Measurements from ENCODE around the gene TMEM131.

The TMEM131 gene

DNA sequence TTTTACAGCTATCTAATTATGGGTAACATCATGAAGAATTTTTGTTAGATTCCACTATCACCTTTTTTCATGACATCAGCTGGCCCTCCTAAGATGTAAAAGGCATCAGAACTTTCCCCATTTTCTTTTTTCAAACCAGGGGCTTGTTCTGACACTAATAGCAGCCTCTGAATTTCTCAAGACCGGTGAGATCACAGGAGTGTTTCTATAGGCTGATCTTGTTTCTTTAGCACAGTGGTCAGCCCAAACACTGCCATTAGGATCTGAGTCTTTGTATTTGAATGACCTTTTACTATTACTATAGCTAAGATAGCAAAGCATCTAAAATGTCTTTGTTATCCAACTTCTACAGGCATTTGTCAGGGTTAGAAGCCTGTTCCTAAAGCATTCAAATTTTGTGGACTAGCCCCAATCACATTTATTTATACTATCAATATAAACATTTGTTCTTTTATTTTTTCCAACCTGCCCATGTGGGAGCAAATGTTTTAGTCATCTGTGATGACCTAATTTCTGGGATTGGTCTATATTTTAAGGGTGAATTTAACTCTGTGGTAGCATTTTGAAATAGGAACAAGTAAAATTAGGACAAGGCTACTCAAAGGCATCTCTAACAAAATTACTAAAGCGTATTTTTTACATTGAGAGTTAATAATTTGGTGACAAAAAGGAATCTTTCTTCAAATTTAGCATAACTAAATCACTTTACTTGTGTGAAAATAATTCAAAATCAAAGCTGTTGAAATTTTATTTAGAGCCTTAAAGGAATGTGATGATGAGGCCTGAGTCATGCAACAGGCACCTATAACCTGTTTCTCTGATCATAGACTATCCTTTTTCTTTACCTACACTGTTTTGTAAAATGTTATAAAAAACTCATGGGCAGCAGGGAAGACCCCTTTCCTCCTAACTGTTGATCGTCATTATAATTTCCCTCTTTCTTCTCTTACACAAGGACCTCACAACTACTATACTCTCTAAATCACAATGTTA lies 243.1 kb downstream of the TMEM131 start:
- no peak for DNase-seq

DNA sequence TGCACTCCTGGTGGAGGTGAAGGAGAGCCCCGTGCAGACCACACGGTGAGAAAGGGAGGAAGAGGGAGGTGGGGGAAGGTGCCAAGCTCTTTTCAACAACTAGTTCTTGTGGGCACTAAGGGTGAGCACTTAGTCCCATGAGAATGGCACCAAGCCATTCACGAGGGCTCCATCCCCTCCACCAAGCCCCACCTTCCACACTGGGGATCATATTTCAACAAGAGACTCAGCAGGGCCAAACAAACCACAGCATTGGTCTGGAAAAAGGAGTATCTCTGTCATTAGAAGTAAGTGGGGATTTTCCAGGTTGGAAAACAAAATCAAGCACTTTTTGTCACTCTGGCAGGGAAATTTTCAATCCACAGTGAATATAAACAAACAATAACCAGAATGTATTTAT lies 244.0 kb downstream of the TMEM131 start:
- no peak for DNase-seq

DNA sequence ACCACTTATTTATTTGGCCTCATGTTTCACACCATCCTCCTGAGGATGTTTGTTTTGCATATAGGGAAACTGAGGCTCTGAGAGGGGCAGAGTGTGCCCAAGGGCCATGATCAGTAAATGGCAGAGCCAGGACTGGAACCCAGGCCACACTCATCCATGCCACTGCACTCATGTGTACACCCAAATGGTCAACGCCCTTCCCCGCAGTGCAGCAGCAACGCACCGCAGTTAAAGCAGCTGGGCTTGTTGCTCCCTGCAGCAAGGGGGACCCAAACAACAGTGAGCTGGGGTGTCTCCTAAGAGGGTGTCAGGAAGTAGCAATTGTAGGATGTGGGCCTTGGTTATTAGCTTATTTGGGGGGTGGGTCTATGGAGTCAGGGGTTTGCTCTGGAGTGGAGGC lies 245.7 kb downstream of the TMEM131 start:
- DNase-seq = no peak

DNA sequence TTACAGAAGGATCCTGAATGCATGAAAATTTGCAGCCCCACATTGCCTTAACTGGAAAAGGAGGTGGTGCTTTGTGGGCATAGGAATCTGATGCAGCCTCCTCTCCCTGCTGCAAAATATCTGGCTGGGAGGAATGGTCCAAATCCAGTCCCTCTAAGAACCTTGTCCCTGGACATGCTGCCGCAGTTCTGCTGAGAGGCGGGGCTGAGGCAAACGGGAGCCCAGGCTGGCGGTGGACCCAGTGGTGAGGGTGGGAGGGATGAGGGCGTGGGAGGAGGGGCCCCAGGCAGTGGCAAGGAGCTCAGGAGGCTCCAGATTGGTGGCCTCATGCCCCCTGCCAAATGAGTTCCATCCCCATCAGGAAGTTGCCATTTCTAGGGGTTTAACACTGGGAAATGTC lies 246.2 kb downstream of the TMEM131 start:
- no peak for DNase-seq

DNA sequence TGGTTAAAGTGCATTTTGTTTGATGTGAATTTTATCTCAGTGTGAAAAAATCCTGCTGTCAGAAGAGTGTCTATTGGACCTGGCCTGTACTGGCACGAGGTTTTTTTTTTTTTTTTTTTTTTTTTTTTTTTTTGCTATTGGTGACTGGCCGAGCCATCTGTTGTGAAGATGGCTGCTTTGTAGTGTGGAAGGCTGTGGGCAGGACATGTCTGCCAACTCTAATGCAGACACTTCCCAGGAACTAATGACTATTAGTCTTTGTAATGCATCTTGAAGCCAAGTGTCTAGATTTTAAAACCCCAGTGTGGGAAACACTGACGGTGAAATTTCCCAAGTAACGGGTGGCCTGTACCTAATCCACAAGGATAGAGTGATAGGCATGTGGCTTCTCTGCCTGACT lies 248.0 kb downstream of the TMEM131 start:
- no peak for DNase-seq

DNA sequence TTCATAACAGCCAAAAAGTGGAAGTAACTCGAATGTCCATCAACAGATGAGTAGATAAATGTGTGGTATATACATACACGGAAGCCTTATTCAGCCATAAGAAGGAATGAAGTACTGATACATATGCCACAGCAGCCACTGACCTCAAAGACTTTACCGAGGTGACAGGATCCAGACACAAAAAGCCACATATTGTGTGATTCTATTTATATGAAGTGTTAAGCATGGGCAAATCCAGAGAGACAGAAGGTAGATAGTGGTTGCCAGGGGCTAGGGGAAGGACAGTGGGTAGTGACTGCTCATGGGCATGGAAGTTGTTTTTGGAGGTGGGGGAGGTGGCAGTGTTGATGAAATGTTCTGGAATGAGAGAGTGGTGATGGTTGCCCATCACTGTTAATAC lies 248.5 kb downstream of the TMEM131 start:
- DNase-seq = no peak

DNA sequence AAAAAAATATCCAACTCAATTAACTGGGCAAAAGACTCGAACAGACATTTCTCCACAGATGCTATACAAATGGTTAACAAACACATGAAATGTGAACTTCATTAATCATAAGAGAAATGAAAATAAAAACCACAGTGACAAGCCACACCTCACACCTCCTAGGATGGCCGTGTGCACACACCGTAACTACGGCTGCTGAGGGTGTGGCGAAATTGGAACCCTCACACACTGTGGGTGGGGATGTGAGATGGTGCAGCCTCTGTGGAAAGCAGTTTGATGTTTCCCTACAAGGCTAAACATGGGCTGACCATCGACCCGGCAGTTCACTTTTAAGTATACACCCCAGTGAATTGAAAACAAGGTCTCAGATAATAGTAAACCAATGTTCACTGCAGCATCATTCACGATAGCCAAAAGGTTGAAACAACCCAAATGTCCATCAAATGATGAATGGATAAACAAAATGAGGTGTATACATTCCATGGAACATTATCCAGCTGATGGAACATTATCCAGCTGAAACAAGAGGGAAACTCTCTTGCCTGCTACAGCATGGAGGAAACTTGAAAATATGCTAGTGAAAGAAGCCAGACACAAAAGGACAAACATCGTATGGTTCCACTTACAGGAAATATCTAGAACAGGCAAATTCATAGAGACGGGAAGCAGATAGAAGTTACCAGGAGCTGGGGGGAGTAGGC lies 250.1 kb downstream of the TMEM131 start:
- DNase-seq = peak; percentile 63

DNA sequence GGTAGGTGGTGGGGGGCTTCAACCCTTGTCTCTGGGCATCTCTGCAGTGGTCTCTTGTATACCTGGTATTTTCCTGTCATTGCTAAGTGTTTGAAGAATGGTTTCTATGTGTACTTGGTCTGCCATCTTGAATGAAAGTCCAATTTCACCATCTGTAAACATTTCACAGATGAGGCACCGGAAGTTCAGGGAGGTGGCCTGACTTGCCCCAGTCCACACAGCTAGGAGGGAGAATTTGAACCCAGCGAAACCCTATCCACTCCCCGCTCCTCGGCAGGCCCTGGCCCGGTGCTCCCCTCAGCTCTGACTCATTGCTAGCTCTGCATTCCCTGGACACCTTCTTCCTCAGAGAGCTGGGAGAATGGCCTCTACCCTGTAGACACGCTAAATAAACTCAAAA lies 251.8 kb downstream of the TMEM131 start:
- no peak for DNase-seq

DNA sequence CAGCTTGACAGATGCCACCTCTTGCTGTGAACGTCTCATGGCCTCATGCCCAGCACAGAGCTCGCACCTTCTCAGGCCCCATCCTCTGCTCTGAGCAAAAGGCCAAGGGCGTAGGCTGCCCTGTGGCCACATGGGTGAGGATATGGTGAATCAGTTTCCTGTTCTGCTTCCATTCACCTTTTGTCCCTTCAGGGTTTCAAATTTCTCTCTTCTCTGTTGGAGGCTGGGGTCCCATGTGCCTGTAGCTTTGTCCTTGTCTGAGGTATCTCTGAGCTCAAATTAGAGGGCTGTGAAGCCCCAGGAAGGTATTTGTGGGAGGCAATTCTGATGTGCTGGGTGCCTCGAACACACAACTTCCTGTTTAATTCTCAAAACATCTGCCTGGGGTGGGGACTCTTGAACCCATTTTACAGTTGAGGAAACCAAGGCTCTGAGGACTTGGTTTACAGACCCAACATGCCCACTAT lies 253.3 kb downstream of the TMEM131 start:
- DNase-seq = peak; percentile 16

DNA sequence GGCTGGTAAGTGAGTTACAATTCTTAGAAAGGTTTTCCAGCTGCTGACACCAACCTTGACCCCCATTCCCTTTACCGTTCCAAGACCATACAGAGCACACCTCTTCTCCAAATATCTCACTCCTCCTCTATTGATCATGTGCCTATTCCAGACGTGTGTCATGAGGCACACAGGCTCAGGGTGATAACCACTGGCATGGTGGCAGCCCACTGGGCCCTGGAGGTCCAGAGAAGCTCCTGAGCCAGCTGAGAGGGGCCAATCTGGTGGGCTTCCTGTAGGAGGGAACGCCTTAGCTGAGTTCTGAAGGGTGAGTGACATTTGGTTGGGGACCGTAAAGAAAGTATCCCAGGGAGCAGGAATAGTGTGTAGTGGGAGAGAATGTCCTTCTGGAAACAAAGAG lies 254.1 kb downstream of the TMEM131 start:
- DNase-seq = no peak

DNA sequence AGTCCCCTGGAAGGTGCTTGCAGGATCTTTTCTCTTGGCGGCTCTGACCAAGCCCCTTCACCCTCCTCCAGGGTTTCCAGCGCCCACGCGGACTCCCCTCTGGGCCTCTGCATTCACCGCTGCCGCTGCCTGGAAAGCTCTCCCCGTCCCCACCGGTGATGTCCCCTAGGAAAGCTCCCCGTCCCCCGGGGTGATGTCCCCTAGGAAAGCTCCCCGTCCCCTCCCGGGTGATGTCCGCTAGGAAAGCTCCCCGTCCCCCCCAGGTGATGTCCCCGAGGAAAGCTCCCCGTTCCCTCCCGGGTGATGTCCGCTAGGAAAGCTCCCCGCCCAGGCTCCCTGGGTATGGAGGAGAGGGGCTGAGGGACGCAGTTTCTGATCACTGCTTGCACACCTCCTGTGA lies 254.5 kb downstream of the TMEM131 start:
- DNase-seq = no peak

DNA sequence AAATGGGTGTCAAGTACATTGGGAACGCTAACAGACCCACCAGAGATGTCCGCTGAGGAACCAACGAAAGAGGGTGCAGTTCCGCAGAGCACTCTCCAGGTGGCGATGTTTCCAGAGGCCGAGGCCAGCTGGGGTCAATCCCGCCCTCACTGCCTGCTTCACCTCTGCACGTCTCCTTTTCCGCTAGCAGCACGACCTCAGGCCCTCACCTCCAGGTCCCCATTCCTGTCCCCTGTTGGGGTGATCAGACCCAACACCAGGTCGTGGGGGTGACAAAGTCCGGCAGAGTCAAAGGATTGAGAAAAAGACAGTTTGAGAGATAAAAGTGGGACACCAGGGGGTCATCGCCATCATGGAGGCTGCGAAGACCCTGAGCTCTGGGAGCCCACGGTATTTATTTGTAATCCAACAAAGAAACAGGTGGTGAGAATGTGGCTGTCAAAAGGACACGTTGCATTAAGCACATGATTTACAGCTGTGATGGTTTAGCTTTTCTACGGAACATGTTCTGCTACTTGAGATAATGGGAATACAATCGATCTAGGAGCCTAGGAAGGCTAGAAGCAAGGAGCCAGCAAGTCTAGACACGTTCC lies 255.1 kb downstream of the TMEM131 start:
- peak; percentile 12 for DNase-seq

DNA sequence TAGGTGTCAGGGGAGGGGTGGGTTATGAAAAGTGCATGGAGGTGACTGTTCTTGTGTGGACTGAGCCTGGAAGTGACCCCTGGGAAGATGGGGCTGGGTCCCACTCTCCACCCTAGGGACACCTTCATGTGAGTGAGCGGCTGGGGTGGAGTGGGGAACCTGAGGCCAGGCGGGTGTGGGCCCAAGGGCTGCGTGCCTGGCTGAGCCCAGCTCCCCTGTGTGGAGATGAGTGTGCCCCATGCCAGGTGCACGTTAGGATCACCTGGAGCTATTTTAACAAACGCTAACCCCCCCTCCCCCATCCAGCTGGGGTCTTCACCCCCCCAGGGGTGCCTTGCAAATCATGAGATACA lies 255.9 kb downstream of the TMEM131 start:
- no peak for DNase-seq

DNA sequence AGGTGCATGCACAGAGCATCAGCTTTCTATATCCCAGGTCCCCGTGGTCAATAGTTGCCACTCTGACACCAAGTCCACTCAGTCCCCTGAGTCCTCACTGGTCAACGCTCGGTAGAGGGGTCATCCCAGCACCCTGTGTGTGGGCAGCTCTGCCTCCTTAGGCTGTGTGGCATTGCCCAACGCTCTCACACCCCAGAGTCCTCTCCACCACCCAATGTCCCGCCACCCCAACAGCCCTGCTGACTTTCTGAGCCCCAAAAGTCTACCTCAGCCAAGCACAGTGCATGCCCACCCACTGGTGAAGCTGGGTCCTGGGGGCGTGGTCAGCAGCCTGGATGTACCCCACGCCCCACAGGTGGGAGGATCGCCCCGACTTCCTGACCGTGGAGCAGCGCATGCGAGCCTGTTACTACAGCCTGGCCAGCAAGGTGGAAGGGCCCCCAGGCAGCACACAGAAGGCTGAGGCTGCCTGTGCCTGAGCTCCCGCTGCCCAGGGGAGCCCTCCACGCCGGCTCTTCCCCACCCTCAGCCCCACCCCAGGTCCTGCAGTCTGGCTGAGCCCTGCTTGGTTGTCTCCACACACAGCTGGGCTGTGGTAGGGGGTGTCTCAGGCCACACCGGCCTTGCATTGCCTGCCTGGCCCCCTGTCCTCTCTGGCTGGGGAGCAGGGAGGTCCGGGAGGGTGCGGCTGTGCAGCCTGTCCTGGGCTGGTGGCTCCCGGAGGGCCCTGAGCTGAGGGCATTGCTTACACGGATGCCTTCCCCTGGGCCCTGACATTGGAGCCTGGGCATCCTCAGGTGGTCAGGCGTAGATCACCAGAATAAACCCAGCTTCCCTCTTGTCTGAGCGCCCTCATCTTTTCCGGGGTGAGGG lies 256.5 kb downstream of the TMEM131 start:
- DNase-seq = no peak

DNA sequence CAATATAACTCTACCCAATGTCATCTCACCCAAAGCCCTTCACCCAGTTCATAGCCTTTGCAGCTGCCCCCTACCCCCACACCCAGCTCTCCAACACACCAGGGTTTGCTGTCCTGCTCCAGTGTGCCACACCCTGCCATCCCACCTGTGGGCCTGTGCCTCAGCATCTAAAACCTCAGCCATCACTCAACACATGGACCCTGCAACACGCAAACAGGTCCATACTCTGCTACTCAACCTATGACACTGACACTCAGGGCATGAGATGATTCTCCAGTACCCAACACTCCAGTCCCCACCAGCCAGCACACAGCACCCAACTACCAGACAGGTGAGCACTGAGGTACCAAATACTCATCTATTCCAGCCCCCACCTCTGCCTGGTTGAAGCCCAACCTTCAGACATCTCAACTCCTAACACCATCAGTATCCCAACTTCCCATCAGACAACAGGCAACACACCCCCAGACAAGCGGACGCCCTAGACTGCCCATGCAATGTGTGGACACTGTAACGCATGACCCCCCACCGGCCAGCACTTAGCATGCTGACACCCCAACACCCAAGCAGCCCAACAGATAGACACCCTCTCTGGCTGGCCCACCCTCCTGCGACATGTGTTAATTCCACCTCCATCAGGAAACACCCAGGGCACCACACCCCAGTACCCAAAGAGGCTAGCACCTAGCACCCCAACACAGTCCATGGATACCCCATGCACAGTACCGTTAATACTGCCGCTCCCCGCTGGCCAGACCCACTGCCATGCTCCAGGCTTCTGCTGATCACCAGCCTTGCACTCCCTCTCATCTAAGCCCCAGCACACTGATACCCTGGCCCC lies 257.3 kb downstream of the TMEM131 start:
- DNase-seq = no peak

DNA sequence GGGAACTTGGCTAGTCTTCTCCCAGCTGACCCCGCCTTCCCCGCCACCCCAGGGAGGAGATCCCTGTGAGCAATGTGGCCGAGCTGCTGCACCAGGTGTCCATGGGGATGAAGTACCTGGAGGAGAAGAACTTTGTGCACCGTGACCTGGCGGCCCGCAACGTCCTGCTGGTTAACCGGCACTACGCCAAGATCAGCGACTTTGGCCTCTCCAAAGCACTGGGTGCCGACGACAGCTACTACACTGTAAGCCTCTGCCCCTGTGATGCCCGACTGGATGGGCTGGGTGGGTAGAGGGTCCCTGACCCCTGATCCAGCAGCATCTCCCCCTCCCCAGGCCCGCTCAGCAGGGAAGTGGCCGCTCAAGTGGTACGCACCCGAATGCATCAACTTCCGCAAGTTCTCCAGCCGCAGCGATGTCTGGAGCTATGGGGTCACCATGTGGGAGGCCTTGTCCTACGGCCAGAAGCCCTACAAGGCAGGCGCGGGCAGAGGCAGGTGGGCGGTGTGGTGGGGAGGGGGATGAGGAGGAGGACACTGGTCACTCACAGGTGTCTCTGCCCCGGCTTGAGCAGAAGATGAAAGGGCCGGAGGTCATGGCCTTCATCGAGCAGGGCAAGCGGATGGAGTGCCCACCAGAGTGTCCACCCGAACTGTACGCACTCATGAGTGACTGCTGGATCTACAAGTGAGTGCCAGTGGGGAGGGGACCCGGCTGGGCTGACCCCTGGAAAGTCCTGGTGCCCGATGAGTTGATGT lies 258.1 kb downstream of the TMEM131 start:
- no peak for DNase-seq

DNA sequence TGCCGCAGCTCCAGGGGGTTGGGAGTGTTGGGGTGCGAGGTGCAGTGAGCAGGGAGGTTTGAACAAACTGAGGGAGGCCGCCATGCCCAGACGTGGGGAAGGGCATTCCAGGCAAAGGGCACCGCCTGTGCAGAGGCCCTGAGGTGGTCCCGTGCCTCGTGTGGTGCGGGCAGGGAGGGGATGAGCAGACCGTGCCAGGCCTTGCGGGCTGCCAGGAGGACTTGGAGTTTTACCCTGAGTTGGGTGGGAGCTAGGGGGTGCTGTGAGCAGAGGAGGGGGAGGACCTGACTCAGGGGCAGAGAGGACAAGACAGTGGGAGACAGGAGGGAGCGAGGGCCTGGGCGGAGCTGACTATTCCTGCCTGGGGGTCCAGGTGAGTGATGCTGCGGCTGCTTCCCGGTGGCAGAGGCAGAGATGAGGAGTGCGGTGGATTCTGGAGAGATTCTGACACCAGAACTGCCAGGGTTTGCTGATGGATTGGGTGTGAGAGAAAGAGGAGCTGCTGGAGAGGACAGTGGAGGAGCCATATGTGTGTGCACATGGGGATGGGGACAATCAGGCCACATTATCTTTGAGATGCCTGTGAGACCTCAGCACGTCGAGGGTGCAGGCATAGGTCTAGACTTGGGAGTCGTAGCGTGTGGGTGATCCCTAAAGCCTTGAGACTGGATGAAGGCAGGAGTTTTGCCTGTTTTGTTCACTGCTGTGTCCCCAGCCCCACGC lies 259.0 kb downstream of the TMEM131 start:
- no peak for DNase-seq

DNA sequence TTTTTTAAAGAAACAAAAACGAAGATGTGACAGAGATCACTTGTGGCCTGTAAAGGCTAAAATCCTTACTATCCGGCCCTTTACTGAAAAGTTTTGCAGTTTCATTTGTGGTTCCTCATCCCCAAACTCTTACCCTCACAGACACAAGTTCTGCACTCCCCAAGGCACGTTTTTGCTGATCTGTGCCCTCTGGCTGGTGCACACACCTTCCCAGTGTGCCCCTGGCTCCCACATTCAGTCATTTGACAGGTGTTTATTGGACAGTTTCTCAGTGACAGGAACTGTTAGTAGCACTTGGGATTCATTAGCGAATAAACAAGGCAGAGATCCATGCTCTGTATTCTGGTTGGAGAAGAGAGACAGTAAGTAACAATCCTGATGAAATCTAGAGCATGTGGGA lies 259.6 kb downstream of the TMEM131 start:
- no peak for DNase-seq

DNA sequence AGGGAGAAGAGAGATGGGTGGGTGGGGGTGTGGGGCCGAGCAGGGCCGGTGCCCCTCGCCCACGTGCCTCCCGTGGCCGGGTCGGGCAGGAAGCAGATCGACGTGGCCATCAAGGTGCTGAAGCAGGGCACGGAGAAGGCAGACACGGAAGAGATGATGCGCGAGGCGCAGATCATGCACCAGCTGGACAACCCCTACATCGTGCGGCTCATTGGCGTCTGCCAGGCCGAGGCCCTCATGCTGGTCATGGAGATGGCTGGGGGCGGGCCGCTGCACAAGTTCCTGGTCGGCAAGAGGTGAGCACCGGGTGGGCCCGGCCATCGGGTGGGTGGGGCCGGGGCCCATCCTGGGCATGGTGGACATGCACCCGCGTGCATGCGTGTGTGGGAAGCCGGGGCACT lies 260.6 kb downstream of the TMEM131 start:
- no peak for DNase-seq

Data from stimulated activated naive CD4-positive, alpha-beta T cell treated with Interleukin-2 at 50 U/mL for 16 hours (primary cell).